ENCODE results near the gene CACNA1I. TPM values are rescaled to one million over a fixed set of nuclear protein-coding genes. Genes with fewer than 3 reads are reported as not detected.

CACNA1I gene
- total RNA-seq, 1 donor from 2014 or later: 0.32 TPM

DNA sequence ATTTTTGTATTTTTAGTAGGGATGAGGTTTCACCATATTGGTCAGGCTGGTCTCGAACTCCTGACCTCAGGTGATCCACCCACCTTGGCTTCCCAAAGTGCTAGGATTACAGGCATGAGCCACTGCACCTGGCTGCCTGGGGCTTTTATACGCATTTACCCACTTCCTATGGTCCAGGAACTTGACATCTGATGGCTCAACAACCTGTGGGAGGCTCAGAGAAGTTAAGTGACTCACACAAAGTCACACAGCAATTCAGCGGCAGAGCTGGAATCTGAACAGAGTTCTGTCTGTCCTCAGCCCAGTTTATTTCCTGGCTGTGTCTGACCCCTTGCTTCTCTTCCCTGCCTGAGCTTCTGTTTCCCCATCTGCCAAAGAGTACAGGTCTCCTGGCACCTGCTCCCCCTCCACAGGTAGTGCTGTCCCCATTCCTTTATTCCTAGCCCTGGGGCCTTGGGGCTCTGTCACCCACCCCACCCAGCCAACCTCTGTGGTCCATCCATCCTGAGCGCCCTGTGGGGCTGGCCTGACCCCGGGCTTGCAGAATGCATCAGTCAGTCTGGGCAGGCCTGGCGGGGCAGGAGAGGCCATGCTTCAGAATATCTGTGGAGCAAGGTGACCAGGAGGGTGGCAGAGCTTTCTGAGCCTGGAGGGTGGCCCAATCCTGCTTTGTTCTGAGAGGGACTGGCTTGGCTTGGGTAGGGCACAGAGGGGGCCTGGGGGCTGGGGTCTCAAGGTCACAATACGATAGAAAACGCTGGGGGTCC, 50.6 kb downstream of the CACNA1I start:
- Histone ChIP-seq H3K27me3 (peaks cover 39% of the 10 kb centered on the region), H3K4me1 (no peaks in the 10 kb centered on the region), H3K4me3 (no peak overlapping the region), H3K9me3 (no peaks in the 10 kb centered on the region), H3K36me3 (no peaks in the 10 kb centered on the region), H3K27ac (no peak overlapping the region)
- TF ChIP-seq, protein P1, sequence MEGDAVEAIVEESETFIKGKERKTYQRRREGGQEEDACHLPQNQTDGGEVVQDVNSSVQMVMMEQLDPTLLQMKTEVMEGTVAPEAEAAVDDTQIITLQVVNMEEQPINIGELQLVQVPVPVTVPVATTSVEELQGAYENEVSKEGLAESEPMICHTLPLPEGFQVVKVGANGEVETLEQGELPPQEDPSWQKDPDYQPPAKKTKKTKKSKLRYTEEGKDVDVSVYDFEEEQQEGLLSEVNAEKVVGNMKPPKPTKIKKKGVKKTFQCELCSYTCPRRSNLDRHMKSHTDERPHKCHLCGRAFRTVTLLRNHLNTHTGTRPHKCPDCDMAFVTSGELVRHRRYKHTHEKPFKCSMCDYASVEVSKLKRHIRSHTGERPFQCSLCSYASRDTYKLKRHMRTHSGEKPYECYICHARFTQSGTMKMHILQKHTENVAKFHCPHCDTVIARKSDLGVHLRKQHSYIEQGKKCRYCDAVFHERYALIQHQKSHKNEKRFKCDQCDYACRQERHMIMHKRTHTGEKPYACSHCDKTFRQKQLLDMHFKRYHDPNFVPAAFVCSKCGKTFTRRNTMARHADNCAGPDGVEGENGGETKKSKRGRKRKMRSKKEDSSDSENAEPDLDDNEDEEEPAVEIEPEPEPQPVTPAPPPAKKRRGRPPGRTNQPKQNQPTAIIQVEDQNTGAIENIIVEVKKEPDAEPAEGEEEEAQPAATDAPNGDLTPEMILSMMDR (IDR thresholded peaks at IDR 0.05): no peak
- no peak for DNase-seq
- intact Hi-C loops (cut with DNase I): no loop called here
- ATAC-seq: no peak

DNA sequence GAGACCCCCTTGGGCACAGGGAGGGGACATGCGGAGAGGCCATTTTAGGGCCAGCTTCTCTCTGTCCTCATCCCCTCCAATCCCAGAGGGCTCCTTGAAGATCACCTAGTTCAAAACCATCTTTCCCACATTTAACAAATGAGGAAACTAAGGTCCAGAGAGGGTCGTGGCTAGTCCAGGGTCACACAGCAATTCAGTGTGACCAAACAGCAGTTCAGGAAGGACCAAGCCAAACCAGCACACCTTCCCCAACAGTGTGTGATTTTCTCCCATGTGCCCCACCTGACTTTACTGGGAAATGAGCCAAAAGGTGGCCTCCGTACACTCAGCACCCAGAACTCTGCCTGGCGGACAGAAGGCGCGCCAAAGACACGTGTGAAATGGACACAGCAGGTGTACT, 51.3 kb downstream of the CACNA1I start:
- TF ChIP-seq, protein P1 (IDR thresholded peaks at IDR 0.05): no peak
- ATAC-seq (no peak), DNase-seq (no peak)
- Histone ChIP-seq H3K27ac (no peak overlapping the region), H3K27me3 (peaks cover 46% of the 10 kb centered on the region), H3K4me1 (no peaks in the 10 kb centered on the region), H3K9me3 (no peaks in the 10 kb centered on the region), H3K4me3 (no peak overlapping the region), H3K36me3 (no peaks in the 10 kb centered on the region)
- intact Hi-C loops (cut with DNase I): no loop called here

DNA sequence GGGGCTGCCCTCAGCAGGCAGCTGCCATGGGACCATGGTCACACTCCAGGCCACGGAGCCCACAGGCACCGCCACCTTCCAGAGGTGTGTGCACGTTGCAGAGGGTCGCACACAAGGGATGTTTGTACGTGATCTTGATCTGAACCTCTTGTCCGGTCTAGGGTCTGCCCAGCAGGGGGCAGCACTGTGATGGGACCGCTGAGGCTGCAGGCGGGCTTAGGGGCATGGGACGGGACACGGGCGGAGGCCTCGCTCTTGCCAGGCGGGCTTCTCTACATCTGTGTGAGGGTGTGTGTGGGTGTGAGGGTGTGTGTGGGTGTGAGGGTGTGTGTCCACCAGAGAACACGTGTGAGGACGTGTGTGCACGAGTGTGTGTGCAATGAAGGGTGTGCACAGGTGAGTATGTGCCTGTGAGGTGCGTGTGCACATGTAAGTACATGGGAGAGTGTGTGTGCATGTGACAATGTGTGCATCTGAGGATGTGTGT, 52.4 kb downstream of the CACNA1I start:
- Histone ChIP-seq H3K4me3 (no peak overlapping the region), H3K4me1 (no peaks in the 10 kb centered on the region), H3K27ac (no peak overlapping the region), H3K9me3 (no peaks in the 10 kb centered on the region), H3K36me3 (no peaks in the 10 kb centered on the region), H3K27me3 (peaks cover 57% of the 10 kb centered on the region)
- ATAC-seq (peak; percentile 74), DNase-seq (peak; percentile 81)
- TF ChIP-seq, protein P1 (IDR thresholded peaks at IDR 0.05): peak; percentile 60
- intact Hi-C loops (cut with DNase I): no loop called here

DNA sequence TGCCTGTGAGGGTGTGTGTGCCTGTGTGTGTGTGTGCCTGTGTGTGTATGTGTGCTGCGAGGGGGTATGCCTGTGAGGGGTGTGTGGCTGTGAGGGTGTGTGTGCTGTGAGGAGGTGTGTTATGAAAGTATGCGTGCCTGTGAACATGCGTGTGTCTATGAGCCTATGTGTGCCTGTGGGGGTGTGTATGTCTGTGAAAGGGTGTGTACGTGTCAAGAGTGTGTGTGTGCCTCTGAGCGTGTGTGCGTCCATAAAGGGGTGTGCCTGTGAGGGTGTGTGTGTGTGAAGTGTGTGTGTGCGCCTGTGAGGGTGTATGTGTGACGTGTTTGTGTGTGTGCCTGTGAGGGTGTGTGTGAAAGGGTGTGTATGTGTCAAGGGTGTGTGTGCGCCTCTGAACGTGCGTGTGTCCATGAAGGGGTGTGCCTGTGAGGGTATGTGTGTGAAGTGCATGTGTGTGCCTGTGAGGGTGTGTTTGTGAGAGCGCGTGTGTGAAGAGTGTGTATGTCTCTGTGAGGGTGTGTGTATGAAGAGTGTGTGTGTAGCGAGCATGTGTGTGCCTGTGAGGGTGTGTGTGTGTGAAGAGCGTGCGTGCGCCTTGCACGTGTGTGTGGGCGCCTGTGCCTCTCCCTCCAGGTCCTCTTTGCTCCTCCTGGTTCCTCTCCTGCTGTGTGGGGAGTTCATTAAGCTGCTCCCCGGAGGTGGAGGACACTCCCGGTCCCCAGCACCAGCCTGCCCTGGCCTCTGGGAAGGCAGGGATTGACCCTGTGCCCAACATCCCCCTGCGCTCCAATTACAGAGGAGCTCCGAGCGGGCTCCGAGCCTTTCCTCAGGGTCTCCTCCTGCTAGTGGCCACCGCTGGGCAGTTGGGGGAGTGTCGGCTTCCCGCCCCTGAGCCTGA, 53.3 kb downstream of the CACNA1I start:
- no peak overlapping the region for H3K27ac ChIP-seq
- H3K4me1 ChIP-seq: no peaks in the 10 kb centered on the region
- no peaks in the 10 kb centered on the region for H3K36me3 ChIP-seq
- DNase-seq: no peak
- H3K9me3 ChIP-seq: no peaks in the 10 kb centered on the region
- H3K4me3 ChIP-seq: no peak overlapping the region
- TF ChIP-seq, protein P1 (IDR thresholded peaks at IDR 0.05): no peak
- intact Hi-C loops (cut with DNase I): no loop called here
- H3K27me3 ChIP-seq: peaks cover 54% of the 10 kb centered on the region
- ATAC-seq: no peak

DNA sequence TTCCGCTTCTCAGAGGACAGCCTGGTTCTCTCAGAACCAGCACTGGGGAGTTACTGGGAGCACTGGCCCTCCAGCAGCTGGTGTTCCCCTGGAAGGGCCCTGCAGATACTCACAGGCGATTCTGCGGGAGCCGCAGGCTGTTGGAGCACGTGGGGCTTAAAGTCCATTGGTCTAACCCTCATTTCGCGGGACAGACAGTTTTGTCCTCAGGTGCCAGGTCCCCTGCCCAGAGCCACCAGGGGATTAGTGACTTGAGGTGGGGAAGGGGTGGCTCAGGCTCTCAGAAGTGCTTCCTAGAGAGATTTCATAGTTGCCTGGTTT, 53.9 kb downstream of the CACNA1I start:
- ATAC-seq (no peak), DNase-seq (no peak)
- intact Hi-C loops (cut with DNase I): no loop called here
- Histone ChIP-seq H3K4me3 (no peak overlapping the region), H3K27me3 (peaks cover 51% of the 10 kb centered on the region), H3K4me1 (no peaks in the 10 kb centered on the region), H3K9me3 (no peaks in the 10 kb centered on the region), H3K36me3 (no peaks in the 10 kb centered on the region), H3K27ac (no peak overlapping the region)
- TF ChIP-seq, protein P1 (IDR thresholded peaks at IDR 0.05): no peak
